ENCODE measurements around the gene GRIN2A.

Gene GRIN2A

GRCh38 chr16:10033556-10033955 is 148.7 kb downstream of the GRIN2A start:
- DNase-seq (ENCODE audit: low read depth in 2 of 2), result no peak

GRCh38 chr16:10031955-10032354 is 150.3 kb downstream of the GRIN2A start:
- no peak for DNase-seq (ENCODE audit: low read depth in 2 of 2)

DNA sequence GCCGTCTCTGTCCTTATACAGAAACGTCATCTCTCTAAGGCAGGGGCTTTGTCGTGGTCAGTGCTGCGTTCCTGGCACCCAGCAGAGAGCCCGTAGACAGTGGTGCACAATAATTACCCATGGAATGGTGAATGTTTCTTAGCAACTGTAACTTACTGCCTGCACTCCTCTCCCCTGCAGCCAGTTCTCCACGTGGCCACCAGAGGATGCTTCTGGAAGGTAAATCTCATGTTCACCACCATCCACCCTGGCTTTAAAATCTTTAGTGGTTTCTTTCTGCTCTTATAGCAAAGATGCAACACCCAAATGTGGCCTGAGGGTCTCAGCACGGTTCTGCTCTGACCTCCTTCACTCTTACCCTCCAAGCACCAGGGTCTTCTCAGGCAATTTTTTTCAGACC is 150.8 kb downstream of the GRIN2A start:
- no peak for DNase-seq (ENCODE audit: low read depth in 2 of 2)

DNA sequence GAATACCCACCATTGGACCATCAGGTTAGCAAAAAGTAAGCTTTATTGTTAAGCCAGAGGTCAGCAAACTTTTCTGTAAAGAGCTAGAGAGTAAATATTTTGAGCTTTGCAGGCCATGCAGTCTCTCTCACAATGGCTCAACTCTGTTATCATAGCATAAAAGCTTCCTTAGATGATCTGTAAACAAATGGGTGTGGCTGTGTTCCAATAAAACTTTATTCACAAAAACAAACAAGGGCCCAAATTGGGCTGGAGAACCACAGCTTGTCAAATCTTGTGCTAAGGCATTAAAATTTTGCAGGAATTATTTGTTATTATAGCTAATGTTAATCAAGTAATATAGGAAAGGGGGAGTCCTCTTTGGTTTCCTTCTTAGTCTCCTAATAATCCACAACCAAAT is 153.6 kb downstream of the GRIN2A start:
- no peak for DNase-seq (ENCODE audit: low read depth in 2 of 2)

GRCh38 chr16:10027553-10027952 is 154.7 kb downstream of the GRIN2A start:
- DNase-seq (ENCODE audit: low read depth in 2 of 2), result no peak

DNA sequence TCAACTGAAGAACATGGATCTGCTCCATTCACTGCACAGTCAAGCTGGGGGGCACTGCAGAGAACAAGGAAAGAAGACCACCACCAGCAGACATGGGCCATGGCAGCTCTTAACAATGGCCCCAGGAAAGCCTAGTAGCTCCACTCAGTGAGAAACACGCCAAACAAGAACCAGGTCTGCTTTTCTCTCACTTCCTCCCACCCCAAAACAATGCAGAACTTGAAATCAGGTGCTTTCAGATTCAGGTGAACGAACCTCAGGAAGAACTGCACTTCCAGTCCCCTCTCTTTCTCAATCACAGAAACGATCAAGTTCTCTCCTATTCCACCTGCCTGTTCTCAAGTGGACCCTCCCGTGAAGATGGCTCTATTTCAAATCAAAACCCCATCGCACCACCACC is 155.6 kb downstream of the GRIN2A start:
- DNase-seq (ENCODE audit: low read depth in 2 of 2), result no peak

DNA sequence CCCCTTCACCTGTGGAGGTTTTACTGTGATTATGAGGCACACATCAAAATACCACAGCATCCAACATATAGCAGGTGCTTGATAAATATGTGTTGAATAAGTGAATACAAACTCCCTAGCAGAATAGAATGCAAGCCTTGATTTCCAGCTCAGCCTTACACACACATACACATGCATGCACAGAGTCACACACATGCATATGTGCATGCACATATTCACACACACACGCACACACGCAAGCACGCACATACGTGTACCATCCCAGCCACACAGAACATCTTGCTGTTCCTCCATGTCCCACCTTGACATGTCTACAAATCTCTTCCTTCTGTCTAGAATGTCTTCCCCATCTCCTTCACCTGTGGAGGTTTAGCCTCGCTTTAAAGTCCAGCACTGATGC is 160.1 kb downstream of the GRIN2A start:
- DNase-seq (ENCODE audit: low read depth in 2 of 2), result no peak

- no peak for DNase-seq (ENCODE audit: low read depth in 2 of 2)
Observed at GRCh38 chr16:10020866-10021265, 161.4 kb downstream of the GRIN2A start.

- no peak for DNase-seq (ENCODE audit: low read depth in 2 of 2)
Observed at GRCh38 chr16:10016752-10017151, 165.5 kb downstream of the GRIN2A start.

GRCh38 chr16:10015397-10015796 is 166.8 kb downstream of the GRIN2A start:
- no peak for DNase-seq (ENCODE audit: low read depth in 2 of 2)

GRCh38 chr16:10013774-10014173 is 168.5 kb downstream of the GRIN2A start:
- DNase-seq (ENCODE audit: low read depth in 2 of 2), result no peak

- no peak for DNase-seq (ENCODE audit: low read depth in 2 of 2)
Observed at GRCh38 chr16:10013364-10013763, 168.9 kb downstream of the GRIN2A start.

DNA sequence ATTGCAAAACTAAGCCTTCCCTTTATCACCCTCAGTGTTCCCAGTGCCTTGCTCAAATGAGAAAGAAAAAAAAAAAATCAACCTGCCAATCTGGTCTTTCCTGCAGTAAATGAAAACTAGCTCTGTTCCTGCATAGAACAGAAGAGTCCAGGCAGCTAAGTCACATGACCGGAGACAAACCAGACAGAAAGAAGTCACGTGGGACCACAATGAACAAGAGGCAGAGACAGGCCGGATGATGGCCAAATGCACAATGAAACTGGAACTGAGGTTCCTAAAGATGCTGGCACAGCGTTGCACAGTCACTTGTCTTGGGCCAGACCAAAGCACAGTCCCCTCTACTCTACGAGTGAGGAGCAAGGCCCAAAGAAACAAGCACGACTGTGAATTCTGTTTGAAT is 172.5 kb downstream of the GRIN2A start:
- no peak for DNase-seq (ENCODE audit: low read depth in 2 of 2)

- no peak for DNase-seq (ENCODE audit: low read depth in 2 of 2)
Observed at GRCh38 chr16:10003486-10003885, 178.7 kb downstream of the GRIN2A start.

DNA sequence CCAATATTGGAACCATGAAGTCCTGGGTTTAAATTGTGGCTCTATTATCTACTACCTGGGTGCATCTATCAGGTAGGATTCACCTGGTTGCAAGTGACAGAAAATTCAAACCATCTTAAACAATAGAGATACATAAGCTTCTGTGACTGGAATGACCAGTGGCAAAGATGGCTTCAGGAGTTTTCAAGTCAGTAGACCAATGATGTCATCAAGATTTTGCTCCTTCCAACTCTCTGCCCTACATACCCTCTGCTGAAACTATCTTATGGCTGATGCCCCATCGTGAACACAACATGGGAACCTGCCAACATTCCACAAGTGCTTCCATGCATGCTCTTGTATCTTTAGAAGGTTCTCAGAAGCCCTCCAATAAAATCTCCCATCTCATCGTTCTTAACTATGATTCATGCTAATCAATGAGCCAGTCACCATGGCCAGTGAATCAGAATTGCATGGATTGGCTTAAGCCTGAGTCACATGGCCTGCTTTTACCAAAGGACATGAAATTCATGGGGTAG is 180.9 kb downstream of the GRIN2A start:
- DNase-seq (ENCODE audit: low read depth in 2 of 2), result no peak

- no peak for DNase-seq (ENCODE audit: low read depth in 2 of 2)
Observed at GRCh38 chr16:9996221-9996620, 186.0 kb downstream of the GRIN2A start.

DNA sequence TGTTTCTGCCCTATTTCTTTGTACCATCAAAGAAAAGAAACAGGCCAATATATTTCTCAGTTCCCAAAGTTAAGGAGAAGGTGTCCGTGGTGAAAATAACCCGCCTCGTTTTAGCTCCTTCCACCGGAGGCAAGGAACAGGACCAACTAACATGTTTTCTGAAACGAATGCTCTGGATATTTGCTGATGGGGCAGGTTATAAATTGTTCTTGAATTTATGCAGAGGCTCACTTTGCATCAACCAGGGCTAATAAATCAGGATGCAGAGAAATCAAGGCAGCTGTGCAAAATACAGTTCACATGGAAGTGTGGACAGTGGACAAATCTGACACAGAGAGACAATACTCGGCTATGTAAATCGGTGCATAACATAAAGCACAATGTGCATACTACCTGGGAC is 189.8 kb downstream of the GRIN2A start:
- DNase-seq (ENCODE audit: low read depth in 2 of 2), result no peak

GRCh38 chr16:9980981-9981380 is 201.2 kb downstream of the GRIN2A start:
- DNase-seq (ENCODE audit: low read depth in 2 of 2), result no peak

DNA sequence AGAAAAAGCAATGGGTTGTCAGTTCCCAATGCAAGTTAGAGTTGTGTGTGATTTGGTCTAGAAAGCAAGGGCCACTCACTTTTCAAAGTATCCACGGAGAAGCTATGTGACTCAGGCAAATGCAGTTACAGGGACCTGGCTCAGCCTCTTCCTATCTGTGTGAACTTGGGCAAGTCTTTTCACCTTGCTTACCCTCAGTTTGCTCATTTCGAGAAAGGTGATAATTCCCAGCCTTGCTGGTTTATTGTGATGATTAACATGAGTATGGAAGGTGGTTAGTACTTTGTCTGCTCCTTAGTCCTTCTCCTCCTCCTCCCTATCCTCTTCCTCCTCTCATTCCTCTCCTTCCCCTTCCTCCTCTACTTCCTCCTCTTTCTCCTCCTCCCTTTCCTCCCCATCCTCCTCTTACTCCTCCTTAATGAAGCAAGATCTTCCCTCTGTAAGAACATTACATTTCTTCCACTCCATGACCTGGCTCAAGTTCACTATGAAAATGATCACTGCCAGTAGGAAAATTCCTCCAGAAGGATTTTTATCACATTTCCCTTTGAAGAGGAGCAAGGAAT is 204.0 kb downstream of the GRIN2A start:
- no peak for DNase-seq (ENCODE audit: low read depth in 2 of 2)

DNA sequence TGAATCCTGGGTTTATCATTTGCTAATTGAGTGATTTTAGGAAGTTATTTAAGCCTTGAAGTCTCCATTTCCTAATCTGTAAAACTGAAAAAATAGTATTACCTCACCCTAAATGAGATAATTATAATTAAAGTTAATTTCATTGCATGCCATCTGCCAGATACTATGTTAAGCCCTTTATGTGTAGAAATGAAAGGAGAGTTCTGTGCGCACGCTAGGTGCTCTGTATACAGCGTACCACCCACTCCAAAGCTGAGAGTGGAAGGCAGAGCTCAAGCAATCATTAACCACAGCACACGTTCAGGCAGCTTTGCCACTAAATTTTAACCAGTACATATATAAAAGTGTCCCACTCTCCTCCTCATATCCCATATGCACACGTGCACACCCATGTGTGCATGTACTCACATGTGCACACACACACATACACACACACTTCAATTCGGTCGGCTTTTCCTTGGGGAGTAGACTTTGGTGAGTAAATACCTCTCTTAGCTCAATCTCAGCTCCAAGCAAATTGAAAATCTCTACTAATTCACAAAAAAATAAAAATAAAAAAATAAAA is 204.8 kb downstream of the GRIN2A start:
- DNase-seq (ENCODE audit: low read depth in 2 of 2), result no peak

DNA sequence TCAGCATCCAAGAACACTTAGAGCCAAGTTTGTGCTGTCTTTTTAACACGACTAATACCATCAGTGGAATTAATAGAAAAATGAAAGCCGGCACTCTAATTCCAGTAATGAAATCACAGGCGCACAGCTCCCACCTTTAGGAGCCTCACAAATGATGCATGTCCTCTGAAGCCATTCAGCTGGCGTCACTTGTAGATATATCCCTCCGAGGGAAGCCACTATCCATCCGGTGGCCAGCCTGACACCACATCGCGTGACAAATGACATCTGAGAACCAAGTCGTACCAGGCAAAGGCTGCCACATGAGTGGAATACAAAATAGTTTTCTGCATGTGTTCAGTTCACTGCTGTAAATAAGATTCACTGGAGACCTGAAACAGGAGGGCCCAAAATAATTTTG is 205.6 kb downstream of the GRIN2A start:
- no peak for DNase-seq (ENCODE audit: low read depth in 2 of 2)

GRCh38 chr16:9971907-9972306 is 210.3 kb downstream of the GRIN2A start:
- DNase-seq (ENCODE audit: low read depth in 2 of 2), result no peak

GRCh38 chr16:9970796-9971195 is 211.4 kb downstream of the GRIN2A start:
- no peak for DNase-seq (ENCODE audit: low read depth in 2 of 2)

- no peak for DNase-seq (ENCODE audit: low read depth in 2 of 2)
Observed at GRCh38 chr16:9970244-9970643, 212.0 kb downstream of the GRIN2A start.
